GM19238 (cell line): ENCODE results near the gene FXN.
"Not testable (repeated sequence)": the region's sequence is repeated elsewhere in the genome, so short reads cannot be mapped to it uniquely, and the experiment has no call there.

ENCODE experiments used
- DNase-seq: peaks from one replicate; pipeline ENCODE4 v3.0.0; 2011; ENCODE audit warnings: low spot score; ENCODE audit not compliant: insufficient read length

FXN gene

GRCh38 chr9:69035438-69036308, at the start of gene FXN:
TSS of gene FXN (plus strand) at chr9:69035752. CDS start at chr9:69035783, 31 bp downstream.
- peak; percentile 88 for DNase-seq

GRCh38 chr9:68986949-68987348, 48.6 kb upstream of the FXN start:
- not testable (repeated sequence) for DNase-seq

GRCh38 chr9:68991457-68991856, 44.1 kb upstream of the FXN start:
- DNase-seq = no peak

GRCh38 chr9:68995776-68996175, 39.8 kb upstream of the FXN start:
- no peak for DNase-seq

- DNase-seq = no peak
These were observed 39.1 kb upstream of the FXN start for GRCh38 chr9:68996462-68996861.

- no peak for DNase-seq
These were observed 37.9 kb upstream of the FXN start for GRCh38 chr9:68997666-68998065.

- DNase-seq = no peak
These were observed 37.2 kb upstream of the FXN start for GRCh38 chr9:68998385-68998784.

GRCh38 chr9:68998812-68999211, 36.7 kb upstream of the FXN start:
- DNase-seq = no peak

- peak; percentile 55 for DNase-seq
These were observed 36.0 kb upstream of the FXN start for GRCh38 chr9:68999393-69000105.

GRCh38 chr9:69001921-69002320, 33.6 kb upstream of the FXN start:
- no peak for DNase-seq

- no peak for DNase-seq
These were observed 32.5 kb upstream of the FXN start for GRCh38 chr9:69003051-69003450.

- DNase-seq = no peak
These were observed 30.7 kb upstream of the FXN start for GRCh38 chr9:69004836-69005235.

- DNase-seq = no peak
These were observed 25.8 kb upstream of the FXN start for GRCh38 chr9:69009708-69010107.

GRCh38 chr9:69012696-69013381, 22.7 kb upstream of the FXN start:
- no peak for DNase-seq

- no peak for DNase-seq
These were observed 22.2 kb upstream of the FXN start for GRCh38 chr9:69013382-69013727.

GRCh38 chr9:69014013-69014412, 21.5 kb upstream of the FXN start, which contains the start of gene PRKACG:
TSS of gene PRKACG (minus strand) at chr9:69014113. CDS start at chr9:69014092, 21 bp downstream.
- DNase-seq = no peak

GRCh38 chr9:69016191-69017096, 19.1 kb upstream of the FXN start:
- no peak for DNase-seq

GRCh38 chr9:69018737-69019136, 16.8 kb upstream of the FXN start:
- DNase-seq = no peak

GRCh38 chr9:69019808-69020207, 15.7 kb upstream of the FXN start:
- DNase-seq = no peak

- no peak for DNase-seq
These were observed 15.0 kb upstream of the FXN start for GRCh38 chr9:69020301-69021145.
